AG04450 (cell line): Measurements from ENCODE around the gene CYP2R1. TPM values are rescaled to one million over a fixed set of nuclear protein-coding genes. Genes with fewer than 3 reads are reported as not detected.

Source experiments
- CTCF ChIA-PET: fragments of 300-600, 350-600 bp; formaldehyde crosslinking; extraction: SDS; loops from one replicate; lab custom pipeline; 2022; ENCODE audit warnings: antibody characterized with exemption, inconsistent platforms; lab: Charles Lee
- POLR2A ChIA-PET: fragments of 350-600 bp; formaldehyde crosslinking; extraction: SDS; loops from one replicate; lab custom pipeline; 2021; ENCODE audit warnings: antibody characterized with exemption, inconsistent platforms; lab: Yijun Ruan, JAX
- DNase-seq: peaks from one replicate; pipeline ENCODE4 v3.0.0-alpha.2; 2011; ENCODE audit warnings: low read depth, low spot score
- H3K27ac ChIP-seq: one replicate; pipeline ENCODE4 v1.5.1; 2012; ENCODE audit warnings: low read depth, low read length, control low read depth
- H3K27me3 ChIP-seq: one replicate; pipeline ENCODE4 v1.6.0; 2012; ENCODE audit warnings: low read length; ENCODE audit not compliant: control insufficient read depth, insufficient read depth
- H3K4me3 ChIP-seq: 2 replicates; pipeline ENCODE4 v1.5.1; 2011; ENCODE audit warnings: mild to moderate bottlenecking, low read depth, low read length, control low read depth
- H3K9me3 ChIP-seq: 2 replicates; pipeline ENCODE4 v1.5.1; 2012; ENCODE audit warnings: low read length; ENCODE audit not compliant: control insufficient read depth, insufficient read depth
- CTCF ChIP-seq: IDR thresholded peaks from 2 replicates; pipeline ENCODE4 v1.5.1; 2011; ENCODE audit warnings: low read depth, low read length, control low read depth, inconsistent platforms
- polyA plus RNA-seq: library from polyadenylated mRNA; depleted of rRNA; stranded (reverse); fragments of >200 nt; gene quantifications from 2 replicates; pipeline ENCODE4 v1.2.3, GENCODE V29; 2011

Gene CYP2R1
- polyA plus RNA-seq, 1 experiment = 9.0 TPM

GRCh38 chr11:14898355-14898754, 6.3 kb upstream of the CYP2R1 start:
- H3K27ac ChIP-seq = no peak overlapping the region

GRCh38 chr11:14894657-14895598, 2.9 kb upstream of the CYP2R1 start:
- Histone ChIP-seq H3K27ac (no peak overlapping the region), H3K4me3 (no peak overlapping the region), H3K27me3 (peaks cover 8% of the 10 kb centered on the region), H3K9me3 (no peaks in the 10 kb centered on the region; the same call in 1 of the 2 replicates)
- CTCF ChIA-PET = interaction anchor here (0.9 to 1.3 kb wide), 3 partner anchors 9 to 15 kb away, joined by 4 to 8 read pairs (median 7); no protein-coding TSS in a partner anchor
- no peak for DNase-seq
- POLR2A ChIA-PET = no interaction called here
- TF ChIP-seq CTCF = no peak

More at GRCh38 chr11:14898355-14898754, 6.3 kb upstream of the CYP2R1 start:
- Histone ChIP-seq H3K4me3 (no peak overlapping the region), H3K9me3 (no peaks in the 10 kb centered on the region), H3K27me3 (peaks cover 7% of the 10 kb centered on the region)
- CTCF ChIA-PET = interaction anchor here (0.8 to 1.8 kb wide), 2 partner anchors 10 to 106 kb away, joined by 6 to 11 read pairs; no protein-coding TSS in a partner anchor
- no peak for DNase-seq
- POLR2A ChIA-PET = no interaction called here
- no peak for TF ChIP-seq CTCF

GRCh38 chr11:14892577-14892976, 546 bp upstream of the CYP2R1 start:
- Histone ChIP-seq H3K9me3 (no peaks in the 10 kb centered on the region; the same call in 1 of the 2 replicates), H3K27me3 (peaks cover 8% of the 10 kb centered on the region), H3K27ac (no peak overlapping the region), H3K4me3 (peak overlapping the region; percentile 85)
- no peak for TF ChIP-seq CTCF
- DNase-seq = no peak
- POLR2A ChIA-PET = interaction anchor here (0.8 kb wide), 1 partner anchor 14 kb away, joined by 3 read pairs; no protein-coding TSS in a partner anchor
- CTCF ChIA-PET = interaction anchor here (0.8 to 4.8 kb wide), 2 partner anchors 14 to 182 kb away, joined by 3 to 37 read pairs; no protein-coding TSS in a partner anchor

GRCh38 chr11:14891143-14892035, 642 bp downstream of the CYP2R1 start:
- POLR2A ChIA-PET = interaction anchor here (0.8 kb wide), 2 partner anchors 15 to 16 kb away, joined by 3 to 4 read pairs; no protein-coding TSS in a partner anchor
- CTCF ChIA-PET = interaction anchor here (0.8 to 4.8 kb wide), 2 partner anchors 15 to 183 kb away, joined by 3 to 37 read pairs; no protein-coding TSS in a partner anchor
- Histone ChIP-seq H3K27ac (peak overlapping the region; percentile 57), H3K9me3 (no peaks in the 10 kb centered on the region; the same call in 1 of the 2 replicates), H3K27me3 (peaks cover 8% of the 10 kb centered on the region), H3K4me3 (peak overlapping the region; percentile 85)
- TF ChIP-seq CTCF = no peak
- peak; percentile 69 for DNase-seq
